GM23338 (cell line): ENCODE measurements around the gene COMMD8. TPM values are rescaled to one million over a fixed set of nuclear protein-coding genes. Genes with fewer than 3 reads are reported as not detected.

Experiments
- ATAC-seq: fragments of 200-7000 bp; cut with Tn5 transposase; 3 replicates; pipeline ENCODE4 v1.9.1; 2020
- DNase-seq: peaks from one replicate; pipeline ENCODE4 v3.0.0-alpha.2; 2015; ENCODE audit warnings: low spot score
- H2AFZ ChIP-seq: fragments of 200-600 bp; sonication (generic); 2 replicates; pipeline ENCODE4 v1.8.0; 2016; ENCODE audit warnings: antibody characterized with exemption, mild to moderate bottlenecking, moderate library complexity
- H3F3A ChIP-seq: fragments of 200-600 bp; sonication (generic); replicated peaks from 2 replicates; pipeline ENCODE4 v1.8.0; 2017; ENCODE audit warnings: antibody characterized with exemption, mixed run types, low read depth
- H3K27ac ChIP-seq: fragments of 200-600 bp; sonication (generic); 2 replicates; pipeline ENCODE4 v1.6.1; 2016; ENCODE audit warnings: low read depth
- H3K27me3 ChIP-seq: fragments of 200-600 bp; sonication (generic); 2 replicates; pipeline ENCODE4 v1.8.0; 2016; ENCODE audit warnings: mild to moderate bottlenecking, mixed run types, moderate library complexity; ENCODE audit not compliant: insufficient read depth
- H3K36me3 ChIP-seq: fragments of 200-600 bp; sonication (generic); 2 replicates; pipeline ENCODE4 v1.8.0; 2016; ENCODE audit warnings: mild to moderate bottlenecking; ENCODE audit not compliant: insufficient read depth
- H3K4me1 ChIP-seq: fragments of 200-600 bp; sonication (generic); 2 replicates; pipeline ENCODE4 v1.8.0; 2016; ENCODE audit warnings: mild to moderate bottlenecking, moderate library complexity; ENCODE audit not compliant: insufficient read depth
- H3K4me2 ChIP-seq: fragments of 200-600 bp; sonication (generic); 2 replicates; pipeline ENCODE4 v1.7.1; 2017; ENCODE audit warnings: mixed run types
- H3K4me3 ChIP-seq: fragments of 200-600 bp; sonication (generic); 2 replicates; pipeline ENCODE4 v1.6.1; 2016; ENCODE audit warnings: mixed run types
- H3K79me2 ChIP-seq: fragments of 200-600 bp; sonication (generic); replicated peaks from 2 replicates; pipeline ENCODE4 v1.8.0; 2017; ENCODE audit warnings: mild to moderate bottlenecking; ENCODE audit not compliant: insufficient read depth
- H3K9me2 ChIP-seq: fragments of 200-600 bp; sonication (generic); 2 replicates; pipeline ENCODE4 v1.8.0; 2017; ENCODE audit not compliant: insufficient read depth
- H4K20me1 ChIP-seq: fragments of 200-600 bp; sonication (generic); replicated peaks from 2 replicates; pipeline ENCODE4 v1.8.0; 2017; ENCODE audit warnings: mild to moderate bottlenecking; ENCODE audit not compliant: insufficient read depth
- H3K27ac Mint-ChIP-seq: 2 replicates; pipeline ENCODE4 v1.8.0; 2020; ENCODE audit warnings: inconsistent platforms, mild to moderate bottlenecking, moderate library complexity, mixed read lengths
- H3K27me3 Mint-ChIP-seq: 3 replicates; pipeline ENCODE4 v1.8.0; 2022; ENCODE audit warnings: low read depth, mild to moderate bottlenecking, moderate library complexity, mixed read lengths, inconsistent platforms; ENCODE audit not compliant: insufficient read depth, poor library complexity
- H3K36me3 Mint-ChIP-seq: 3 replicates; pipeline ENCODE4 v1.8.0; 2021; ENCODE audit warnings: low read depth, mild to moderate bottlenecking, inconsistent platforms, moderate library complexity, mixed read lengths
- H3K4me1 Mint-ChIP-seq: 3 replicates; pipeline ENCODE4 v1.8.0; 2020; ENCODE audit warnings: mild to moderate bottlenecking, inconsistent platforms, mixed read lengths
- H3K4me3 Mint-ChIP-seq: 3 replicates; pipeline ENCODE4 v1.8.0; 2021; ENCODE audit warnings: moderate library complexity, mild to moderate bottlenecking, inconsistent platforms, mixed read lengths
- H3K9me3 Mint-ChIP-seq: 3 replicates; pipeline ENCODE4 v1.8.0; 2020; ENCODE audit warnings: moderate library complexity, mild to moderate bottlenecking, inconsistent platforms, mixed read lengths
- CREB1 ChIP-seq: fragments of 250-450 bp; sonication (Bioruptor Pico); IDR thresholded peaks from 2 replicates; pipeline ENCODE4 v1.5.0; 2020; ENCODE audit warnings: low read depth, mild to moderate bottlenecking, moderate library complexity
- EZH2 ChIP-seq: fragments of 200-600 bp; sonication (generic); IDR thresholded peaks from one replicate; pipeline ENCODE4 v1.8.0; 2017; ENCODE audit warnings: antibody characterized with exemption, mild to moderate bottlenecking, low read depth; ENCODE audit not compliant: unreplicated experiment
- EZH2phosphoT487 ChIP-seq: fragments of 200-600 bp; sonication (generic); IDR thresholded peaks from one replicate; pipeline ENCODE4 v1.8.1; 2018; ENCODE audit warnings: antibody characterized with exemption; ENCODE audit not compliant: unreplicated experiment
- JUNB ChIP-seq: IDR thresholded peaks from one replicate; pipeline ENCODE4 v1.6.1; 2016; ENCODE audit warnings: antibody characterized with exemption; ENCODE audit not compliant: unreplicated experiment
- NANOG ChIP-seq: IDR thresholded peaks from 2 replicates; pipeline ENCODE4 v1.6.1; 2016; ENCODE audit warnings: antibody characterized with exemption, borderline replicate concordance
- POLR2AphosphoS5 ChIP-seq: IDR thresholded peaks from 2 replicates; pipeline ENCODE4 v1.6.1; 2016; ENCODE audit warnings: antibody characterized with exemption, low read depth
- STAT1 ChIP-seq: IDR thresholded peaks from one replicate; pipeline ENCODE4 v1.6.1; 2016; ENCODE audit warnings: antibody characterized with exemption; ENCODE audit not compliant: unreplicated experiment
- ZNF114 ChIP-seq: fragments of 250-450 bp; sonication (Bioruptor Pico); IDR thresholded peaks from 2 replicates; pipeline ENCODE4 v1.5.0; 2020; ENCODE audit warnings: mild to moderate bottlenecking, moderate library complexity
- ZNF331 ChIP-seq: fragments of 250-450 bp; sonication (Bioruptor Pico); IDR thresholded peaks from 2 replicates; pipeline ENCODE4 v1.5.0; 2020; ENCODE audit warnings: low read depth, mild to moderate bottlenecking, moderate library complexity
- ZNF462 ChIP-seq: fragments of 250-450 bp; sonication (Bioruptor Pico); IDR thresholded peaks from 2 replicates; pipeline ENCODE4 v1.5.0; 2020; ENCODE audit warnings: mild to moderate bottlenecking, moderate library complexity
- polyA plus RNA-seq: library from polyadenylated mRNA; unstranded; fragments of >200 nt; fragmentation: Nextera tagmentation; extraction: Ambion mirVana; gene quantifications from 2 replicates; pipeline ENCODE4 v1.2.1, GENCODE V29; 2016
- total RNA-seq: library from RNA; depleted of rRNA; stranded (reverse); fragments of >200 nt; shearing (Covaris generic); gene quantifications from 2 replicates; pipeline ENCODE4 v1.2.3, GENCODE V29; 2014
- TF ChIP-seq, protein P1 (sequence below): IDR thresholded peaks from 2 replicates; pipeline ENCODE4 v1.6.1; 2016; ENCODE audit warnings: antibody characterized with exemption
- TF ChIP-seq, protein P2 (sequence below): IDR thresholded peaks from one replicate; pipeline ENCODE4 v1.6.1; 2018; ENCODE audit warnings: antibody characterized with exemption; ENCODE audit not compliant: unreplicated experiment
- TF ChIP-seq, protein P3 (sequence below), 2 experiments: fragments of 200-600 bp in 1 of 2; sonication (generic) in 1 of 2; conservative IDR thresholded peaks; 2 replicates each; pipeline versions ENCODE4 v1.5.1 to v1.6.1; 2016 to 2017; ENCODE audit warnings: antibody characterized with exemption in 2 of 2, low read depth in 2 of 2, mild to moderate bottlenecking in 2 of 2, moderate library complexity in 1 of 2

The COMMD8 gene
- total and polyA plus RNA-seq, 2 experiments from 2014 or later, result 8.4 to 20.6 TPM

DNA sequence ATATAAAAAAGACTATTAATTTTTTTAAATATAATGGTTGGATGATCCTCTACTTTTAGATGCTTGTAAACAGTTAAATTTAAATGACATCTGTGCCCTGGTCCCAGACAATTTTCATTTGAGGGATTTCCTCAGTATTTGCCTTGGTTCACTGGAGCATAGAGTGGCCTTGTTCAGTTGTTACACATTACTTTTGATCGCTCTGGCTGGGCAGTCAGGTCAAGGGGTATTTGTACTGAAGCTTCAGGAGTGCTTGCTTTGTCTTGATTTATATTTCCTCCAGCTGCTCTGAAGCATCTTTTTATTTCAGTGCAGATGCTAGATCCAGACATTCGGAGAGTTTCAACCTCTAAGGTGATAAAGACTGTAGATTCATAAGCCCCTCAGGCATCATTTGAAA lies 50.0 kb downstream of the COMMD8 start:
- Histone ChIP-seq H3K4me1 (peaks cover 16% of the 10 kb centered on the region; the same call in 1 of the 2 replicates), H4K20me1 (no peaks in the 10 kb centered on the region), H3K36me3 (no peaks in the 10 kb centered on the region), H2AFZ (no peak overlapping the region), H3K4me3 (no peak overlapping the region), H3K4me2 (no peak overlapping the region), H3K9me2 (no peaks in the 10 kb centered on the region), H3K79me2 (no peaks in the 10 kb centered on the region), H3K27me3 (no peaks in the 10 kb centered on the region), H3K27ac (no peak overlapping the region), H3F3A (no peaks in the 10 kb centered on the region)
- Mint-ChIP-seq H3K4me1 (peaks cover 26% of the 10 kb centered on the region), H3K4me3 (no peak overlapping the region), H3K36me3 (no peaks in the 10 kb centered on the region), H3K27me3 (peaks cover 2% of the 10 kb centered on the region), H3K9me3 (no peaks in the 10 kb centered on the region), H3K27ac (no peak overlapping the region)
- DNase-seq (no peak), ATAC-seq (no peak)
- no peak for TF ChIP-seq EZH2
- no peak for TF ChIP-seq ZNF114 (CRISPR knock-in tag)
- no peak for TF ChIP-seq ZNF462 (CRISPR knock-in tag)
- no peak for TF ChIP-seq STAT1
- TF ChIP-seq EZH2phosphoT487, result no peak
- TF ChIP-seq NANOG, result no peak
- TF ChIP-seq ZNF331 (CRISPR knock-in tag), result no peak
- no peak for TF ChIP-seq POLR2AphosphoS5
- TF ChIP-seq, protein P1, sequence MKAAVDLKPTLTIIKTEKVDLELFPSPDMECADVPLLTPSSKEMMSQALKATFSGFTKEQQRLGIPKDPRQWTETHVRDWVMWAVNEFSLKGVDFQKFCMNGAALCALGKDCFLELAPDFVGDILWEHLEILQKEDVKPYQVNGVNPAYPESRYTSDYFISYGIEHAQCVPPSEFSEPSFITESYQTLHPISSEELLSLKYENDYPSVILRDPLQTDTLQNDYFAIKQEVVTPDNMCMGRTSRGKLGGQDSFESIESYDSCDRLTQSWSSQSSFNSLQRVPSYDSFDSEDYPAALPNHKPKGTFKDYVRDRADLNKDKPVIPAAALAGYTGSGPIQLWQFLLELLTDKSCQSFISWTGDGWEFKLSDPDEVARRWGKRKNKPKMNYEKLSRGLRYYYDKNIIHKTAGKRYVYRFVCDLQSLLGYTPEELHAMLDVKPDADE, result no peak
- TF ChIP-seq, protein P2, sequence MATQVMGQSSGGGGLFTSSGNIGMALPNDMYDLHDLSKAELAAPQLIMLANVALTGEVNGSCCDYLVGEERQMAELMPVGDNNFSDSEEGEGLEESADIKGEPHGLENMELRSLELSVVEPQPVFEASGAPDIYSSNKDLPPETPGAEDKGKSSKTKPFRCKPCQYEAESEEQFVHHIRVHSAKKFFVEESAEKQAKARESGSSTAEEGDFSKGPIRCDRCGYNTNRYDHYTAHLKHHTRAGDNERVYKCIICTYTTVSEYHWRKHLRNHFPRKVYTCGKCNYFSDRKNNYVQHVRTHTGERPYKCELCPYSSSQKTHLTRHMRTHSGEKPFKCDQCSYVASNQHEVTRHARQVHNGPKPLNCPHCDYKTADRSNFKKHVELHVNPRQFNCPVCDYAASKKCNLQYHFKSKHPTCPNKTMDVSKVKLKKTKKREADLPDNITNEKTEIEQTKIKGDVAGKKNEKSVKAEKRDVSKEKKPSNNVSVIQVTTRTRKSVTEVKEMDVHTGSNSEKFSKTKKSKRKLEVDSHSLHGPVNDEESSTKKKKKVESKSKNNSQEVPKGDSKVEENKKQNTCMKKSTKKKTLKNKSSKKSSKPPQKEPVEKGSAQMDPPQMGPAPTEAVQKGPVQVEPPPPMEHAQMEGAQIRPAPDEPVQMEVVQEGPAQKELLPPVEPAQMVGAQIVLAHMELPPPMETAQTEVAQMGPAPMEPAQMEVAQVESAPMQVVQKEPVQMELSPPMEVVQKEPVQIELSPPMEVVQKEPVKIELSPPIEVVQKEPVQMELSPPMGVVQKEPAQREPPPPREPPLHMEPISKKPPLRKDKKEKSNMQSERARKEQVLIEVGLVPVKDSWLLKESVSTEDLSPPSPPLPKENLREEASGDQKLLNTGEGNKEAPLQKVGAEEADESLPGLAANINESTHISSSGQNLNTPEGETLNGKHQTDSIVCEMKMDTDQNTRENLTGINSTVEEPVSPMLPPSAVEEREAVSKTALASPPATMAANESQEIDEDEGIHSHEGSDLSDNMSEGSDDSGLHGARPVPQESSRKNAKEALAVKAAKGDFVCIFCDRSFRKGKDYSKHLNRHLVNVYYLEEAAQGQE, result no peak
- TF ChIP-seq JUNB, result no peak
- TF ChIP-seq, protein P3, sequence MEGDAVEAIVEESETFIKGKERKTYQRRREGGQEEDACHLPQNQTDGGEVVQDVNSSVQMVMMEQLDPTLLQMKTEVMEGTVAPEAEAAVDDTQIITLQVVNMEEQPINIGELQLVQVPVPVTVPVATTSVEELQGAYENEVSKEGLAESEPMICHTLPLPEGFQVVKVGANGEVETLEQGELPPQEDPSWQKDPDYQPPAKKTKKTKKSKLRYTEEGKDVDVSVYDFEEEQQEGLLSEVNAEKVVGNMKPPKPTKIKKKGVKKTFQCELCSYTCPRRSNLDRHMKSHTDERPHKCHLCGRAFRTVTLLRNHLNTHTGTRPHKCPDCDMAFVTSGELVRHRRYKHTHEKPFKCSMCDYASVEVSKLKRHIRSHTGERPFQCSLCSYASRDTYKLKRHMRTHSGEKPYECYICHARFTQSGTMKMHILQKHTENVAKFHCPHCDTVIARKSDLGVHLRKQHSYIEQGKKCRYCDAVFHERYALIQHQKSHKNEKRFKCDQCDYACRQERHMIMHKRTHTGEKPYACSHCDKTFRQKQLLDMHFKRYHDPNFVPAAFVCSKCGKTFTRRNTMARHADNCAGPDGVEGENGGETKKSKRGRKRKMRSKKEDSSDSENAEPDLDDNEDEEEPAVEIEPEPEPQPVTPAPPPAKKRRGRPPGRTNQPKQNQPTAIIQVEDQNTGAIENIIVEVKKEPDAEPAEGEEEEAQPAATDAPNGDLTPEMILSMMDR (conservative IDR thresholded peaks at IDR 0.05; ENCODE audit: low read depth in 2 of 2), result no peak
- no peak for TF ChIP-seq CREB1 (CRISPR knock-in tag)
